Stimulated activated CD8-positive, alpha-beta memory T cell treated with anti-CD3 and anti-CD28 coated beads, Interleukin-15, amount 100 ng/mL, for 48 hours (primary cell): ENCODE results near the gene PFDN4.

ENCODE experiments used
- DNase-seq, 2 donors: peaks; one replicate each; pipeline ENCODE4 v3.0.0-alpha.2; 2020; ENCODE audit warnings: low read depth in 2 of 2

PFDN4 gene

GRCh38 chr20:54267483-54268003 is 59.7 kb downstream of the PFDN4 start:
- DNase-seq, result no peak

- no peak for DNase-seq
Observed at GRCh38 chr20:54268941-54269340, 61.1 kb downstream of the PFDN4 start.
